NOMO-1 treated with DMSO at 0.1 percent for 48 hours (cell line): Measurements from ENCODE around the gene PANX1.

Experiments used
- DNase-seq: peaks from one replicate; lab custom pipeline; 2025; ENCODE audit not compliant: unreplicated experiment; lab: John Stamatoyannopoulos, UW

PANX1 gene

GRCh38 chr11:94183251-94183885 is 54.7 kb downstream of the PANX1 start:
- DNase-seq, result no peak

DNA sequence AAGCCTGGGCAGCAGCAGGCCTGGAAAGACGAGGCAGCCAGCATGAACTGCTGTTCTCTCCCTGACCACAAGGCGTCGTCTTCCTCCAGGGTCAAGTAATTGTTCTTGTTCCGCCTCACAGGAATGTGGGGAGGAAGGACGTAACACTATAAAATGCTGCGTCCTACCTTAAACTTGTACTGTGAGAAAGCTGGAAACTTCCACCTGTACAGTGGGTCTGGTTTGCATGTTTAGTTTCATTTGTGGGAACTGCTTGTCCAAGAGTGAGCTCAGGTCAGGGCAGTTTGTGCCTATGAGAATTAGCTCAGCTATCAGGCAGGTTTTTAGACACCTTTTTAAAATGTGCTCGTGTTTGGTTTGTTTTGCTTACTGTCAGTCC is 55.2 kb downstream of the PANX1 start:
- no peak for DNase-seq

- DNase-seq, result no peak
These were observed 55.7 kb downstream of the PANX1 start for GRCh38 chr11:94184362-94184761.

DNA sequence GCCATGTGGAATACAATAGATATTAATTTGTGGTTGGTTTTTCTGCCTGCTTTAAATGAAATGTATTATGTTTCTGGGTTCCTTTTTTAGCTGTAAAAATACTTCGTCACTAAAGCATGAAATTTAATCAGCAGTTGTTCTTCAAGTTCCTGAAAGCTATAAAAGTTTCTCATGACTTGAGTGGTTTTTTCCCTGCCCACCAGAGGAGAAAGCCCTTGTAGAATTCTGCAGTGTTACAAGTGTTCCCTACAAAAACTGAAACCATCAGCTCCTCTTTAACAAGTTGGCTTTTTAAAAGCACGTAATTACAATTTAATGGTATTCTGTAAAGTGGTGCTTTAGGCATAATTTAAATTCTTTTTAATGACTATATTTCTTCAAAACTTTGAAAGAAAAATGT is 56.2 kb downstream of the PANX1 start:
- DNase-seq, result no peak

DNA sequence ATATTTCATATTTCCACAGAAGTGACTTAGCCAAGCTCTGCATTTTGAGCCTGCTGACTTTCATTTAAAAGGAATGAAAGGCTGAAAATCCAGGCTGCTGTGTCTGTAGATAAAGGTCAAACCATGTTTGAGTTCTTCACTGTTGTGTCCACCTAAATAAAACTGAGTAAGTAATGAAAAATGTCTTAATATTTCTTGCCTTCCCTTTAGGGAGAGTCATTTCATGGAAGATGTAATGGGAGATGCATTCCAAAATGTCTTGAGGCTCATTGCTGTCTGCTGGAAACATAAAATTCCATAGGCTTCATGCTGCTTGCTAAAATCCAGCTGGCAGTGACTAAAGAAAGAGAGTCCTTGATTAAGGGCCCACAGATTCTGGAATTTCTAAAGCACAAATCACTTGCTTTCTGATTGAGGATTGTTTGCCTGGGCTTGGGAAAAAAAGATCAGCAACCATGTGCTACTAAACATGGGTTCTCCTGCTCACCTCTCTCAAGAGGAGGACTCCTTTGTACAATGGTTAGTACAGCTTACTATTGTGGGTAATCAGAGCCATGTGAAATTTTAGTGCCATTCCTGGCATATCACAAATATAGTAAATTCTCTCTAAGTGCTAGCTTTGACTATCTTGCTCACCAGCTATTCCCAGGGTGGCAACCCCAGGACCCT is 56.9 kb downstream of the PANX1 start:
- no peak for DNase-seq

DNA sequence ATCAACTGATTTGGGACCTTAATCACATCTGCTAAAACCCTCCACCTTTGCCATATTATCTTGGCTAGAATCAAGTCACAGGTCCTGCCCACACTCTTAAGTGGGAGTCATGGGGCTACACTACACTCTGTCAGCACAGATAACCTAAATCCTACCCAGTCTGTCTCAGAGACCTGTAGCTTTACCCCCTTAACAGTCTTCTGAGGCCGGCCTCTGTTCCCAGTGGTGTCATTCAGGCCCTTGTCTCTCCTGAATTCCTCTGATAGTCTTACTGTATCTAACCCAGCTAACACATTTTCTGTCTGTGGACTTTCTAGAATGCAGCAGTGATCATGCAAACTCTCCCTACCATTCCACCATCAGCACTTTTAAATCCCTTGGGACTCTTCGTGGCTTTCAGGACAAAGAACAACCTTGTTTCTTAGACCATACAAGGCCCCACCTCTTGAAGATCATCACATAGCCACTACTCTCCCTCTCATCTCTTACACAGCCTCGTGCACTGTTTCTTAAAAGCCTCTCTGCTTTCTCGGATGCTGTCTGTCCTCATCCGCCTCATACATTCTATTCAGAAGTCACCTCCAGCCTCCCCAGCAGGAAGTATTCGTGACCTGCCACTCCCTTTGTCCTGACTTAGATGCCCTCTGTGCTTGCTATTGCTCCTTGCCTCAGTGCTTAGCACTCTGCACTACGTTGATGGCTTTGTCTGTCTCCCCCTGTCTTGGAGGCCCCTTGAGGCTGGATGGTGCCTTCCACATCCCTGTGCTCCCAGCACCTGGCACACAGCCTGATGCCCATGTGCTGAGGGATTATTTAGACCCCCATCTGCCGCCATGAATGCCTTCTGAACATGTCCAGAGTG is 57.9 kb downstream of the PANX1 start:
- no peak for DNase-seq

- DNase-seq, result no peak
These were observed 64.6 kb downstream of the PANX1 start for GRCh38 chr11:94193288-94193687.

GRCh38 chr11:94194712-94195111 is 66.1 kb downstream of the PANX1 start:
- no peak for DNase-seq

DNA sequence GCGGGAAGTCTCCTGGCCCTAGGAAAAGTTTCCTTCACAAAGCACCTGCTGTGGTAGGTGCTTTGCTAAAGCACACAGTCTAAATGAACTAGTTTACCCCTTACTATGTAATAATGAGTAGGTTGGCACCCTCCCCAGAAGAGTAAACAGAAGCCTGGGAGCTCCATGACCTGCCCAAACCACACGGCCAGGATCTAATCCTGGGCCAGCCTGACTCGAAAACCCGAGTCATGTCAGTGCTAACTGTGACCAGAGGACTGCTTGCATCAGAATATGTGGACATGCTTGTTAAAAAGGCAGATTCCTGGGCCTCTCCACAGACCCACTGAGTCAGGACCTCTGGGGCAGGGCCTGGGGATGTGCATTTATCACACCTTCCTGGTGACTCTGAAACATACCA is 67.7 kb downstream of the PANX1 start:
- DNase-seq, result no peak

- no peak for DNase-seq
These were observed 70.1 kb downstream of the PANX1 start for GRCh38 chr11:94198718-94199117.

DNA sequence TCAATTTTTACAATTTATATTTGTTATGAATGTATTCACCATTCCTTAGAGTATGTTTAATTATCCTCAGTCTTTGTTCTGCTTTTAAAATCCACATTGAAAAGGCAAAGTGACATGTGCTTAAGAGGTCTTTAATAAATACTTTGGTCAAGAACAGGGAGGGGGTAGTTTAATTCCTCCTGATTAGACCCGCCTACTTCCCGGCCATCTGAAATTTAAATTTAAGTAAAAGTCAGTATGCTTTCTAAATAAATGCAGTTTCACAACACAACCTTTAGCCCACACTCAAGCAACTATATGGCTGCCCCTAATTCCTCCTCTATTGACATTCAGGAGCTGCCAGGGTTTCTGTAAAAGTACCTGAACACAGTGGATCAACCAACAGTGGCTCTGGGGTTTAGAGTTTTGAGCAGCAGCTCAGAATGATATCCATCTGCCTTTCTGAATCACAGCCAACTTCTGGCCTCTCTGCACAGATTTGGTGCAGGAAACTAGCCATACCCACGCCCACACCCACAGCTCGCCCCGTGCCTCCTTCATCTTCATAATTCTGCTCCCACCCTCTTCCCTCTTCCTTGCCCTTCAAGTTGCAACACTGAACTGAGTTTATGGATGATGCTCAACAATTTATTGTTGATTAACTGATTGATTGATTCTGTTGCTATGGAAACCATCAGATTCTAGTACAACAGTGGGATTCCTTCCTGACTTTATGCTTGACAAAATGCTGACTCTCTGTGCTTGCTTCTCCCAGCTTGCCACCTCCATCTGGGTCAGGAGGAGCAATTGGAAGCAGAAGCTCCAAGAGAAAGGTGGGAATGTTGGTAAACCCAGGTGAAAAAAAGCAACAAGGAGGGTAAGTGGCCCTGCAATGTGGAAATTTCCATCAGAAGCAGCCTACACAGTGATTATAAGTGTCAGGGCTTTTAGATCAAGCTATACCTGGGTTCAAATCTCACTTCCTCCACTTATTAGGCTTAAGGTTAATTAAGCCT is 70.8 kb downstream of the PANX1 start:
- DNase-seq, result no peak

DNA sequence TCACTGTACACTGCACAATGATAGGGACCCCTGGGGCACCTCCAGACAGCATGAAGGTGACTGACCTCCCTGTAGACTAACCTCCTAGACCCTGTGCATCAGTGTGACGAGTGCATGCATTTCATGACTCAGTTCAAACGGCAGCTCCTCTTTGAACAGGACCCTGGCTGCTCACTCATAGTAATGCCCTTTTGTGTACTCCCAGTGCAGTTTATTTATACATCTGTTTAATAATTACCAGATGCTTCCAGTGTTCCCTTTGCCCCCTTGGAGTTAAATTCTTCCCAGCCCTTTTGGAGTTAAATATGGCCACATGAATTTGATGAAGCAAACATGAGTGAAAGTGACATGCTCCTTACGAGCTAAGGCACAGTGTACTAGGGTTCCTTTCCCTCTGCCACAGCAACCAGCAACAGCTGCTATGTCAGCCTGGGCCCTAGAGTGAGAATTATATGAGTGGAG is 72.4 kb downstream of the PANX1 start:
- DNase-seq, result no peak

- DNase-seq, result no peak
These were observed 74.4 kb downstream of the PANX1 start for GRCh38 chr11:94203070-94203469.

- no peak for DNase-seq
These were observed 82.7 kb downstream of the PANX1 start for GRCh38 chr11:94211261-94211830.

DNA sequence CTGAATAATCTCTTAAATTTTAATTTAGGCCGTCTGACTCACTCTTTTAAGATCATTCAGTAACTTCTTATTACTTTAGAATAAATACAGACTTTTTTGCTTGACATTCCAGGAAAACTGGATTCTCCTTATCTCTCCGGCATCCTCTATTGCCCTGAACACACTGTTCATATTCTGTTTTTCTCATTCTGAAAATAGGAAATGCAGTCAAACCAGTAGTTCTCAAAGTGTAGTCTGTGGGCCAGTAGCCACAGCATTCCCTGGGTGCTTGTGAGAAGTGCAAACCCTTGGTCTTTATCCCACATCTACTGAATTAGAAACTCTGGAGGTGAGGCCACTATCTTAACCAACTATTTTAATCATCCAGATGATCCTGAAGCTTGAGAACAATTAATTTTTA is 84.3 kb downstream of the PANX1 start:
- no peak for DNase-seq

DNA sequence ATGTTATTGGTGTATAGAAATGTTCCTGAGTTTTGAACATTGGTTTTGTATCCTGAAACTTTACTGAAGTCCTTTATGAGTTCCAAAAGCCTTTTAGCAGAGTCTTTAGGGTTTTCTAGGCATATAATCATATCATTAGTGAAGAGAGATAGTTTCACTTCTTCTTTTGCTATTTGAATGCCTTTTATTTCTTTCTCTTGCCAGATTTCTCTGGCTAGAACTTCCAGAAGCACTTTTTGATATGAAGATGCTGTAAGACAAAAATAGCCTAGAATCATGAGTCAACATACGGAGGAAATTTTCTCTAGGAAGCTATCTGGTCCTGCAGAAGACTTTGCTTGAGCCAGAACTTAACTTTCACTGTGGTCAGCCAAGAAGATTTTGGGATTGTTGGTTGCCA is 89.1 kb downstream of the PANX1 start:
- peak; percentile 15 for DNase-seq

DNA sequence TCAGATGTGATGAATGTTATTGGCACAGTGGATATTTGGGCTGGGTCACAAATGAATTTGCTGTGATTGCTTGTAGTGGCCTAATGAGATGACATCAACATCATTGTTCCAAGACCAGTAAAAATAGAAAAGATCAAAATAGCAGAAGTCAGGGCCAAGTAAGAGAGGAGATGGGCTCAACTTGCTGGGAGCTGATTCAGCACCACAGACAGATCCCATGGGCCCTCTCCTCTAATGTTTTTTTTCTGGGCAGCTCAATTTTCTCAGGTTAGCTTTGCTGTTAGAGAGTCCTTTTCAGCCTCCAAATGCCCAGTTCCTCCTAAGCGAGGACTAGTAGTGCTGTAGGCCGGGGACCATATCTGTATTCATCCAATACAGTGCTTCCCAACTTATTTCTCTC is 89.7 kb downstream of the PANX1 start:
- DNase-seq, result no peak

DNA sequence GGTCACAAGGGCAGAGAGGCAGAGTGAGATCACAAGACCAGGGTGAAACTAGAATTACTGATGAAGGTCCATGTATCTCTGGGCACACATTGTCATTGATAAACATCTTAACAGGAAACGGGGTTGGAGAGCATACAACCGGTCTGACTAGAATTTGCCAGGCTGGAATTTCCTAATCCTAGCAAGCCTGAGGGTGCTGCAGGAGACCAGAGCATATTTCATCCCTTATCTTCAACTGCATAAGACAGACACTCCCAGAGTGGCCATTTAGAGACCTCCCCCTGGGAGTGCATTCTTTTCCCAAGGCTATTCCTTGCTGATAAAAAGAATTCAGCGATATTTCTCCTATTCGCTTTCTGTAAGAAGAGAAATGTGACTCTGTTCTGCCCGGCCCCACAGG is 91.1 kb downstream of the PANX1 start:
- no peak for DNase-seq

GRCh38 chr11:94224078-94224477 is 95.4 kb downstream of the PANX1 start:
- DNase-seq, result no peak
